Retina (tissue), 1 donor: ENCODE data around the gene ALG12.
"Not testable (repeated sequence)": the region's sequence is repeated elsewhere in the genome, so short reads cannot be mapped to it uniquely, and the experiment has no call there.

Source experiments
- DNase-seq: peaks from one replicate; pipeline ENCODE4 v3.0.0-alpha.2; 2016

Gene ALG12

GRCh38 chr22:49862496-49862776 lies 55.8 kb downstream of the ALG12 start:
- no peak for DNase-seq

- DNase-seq = no peak
These were observed 56.4 kb downstream of the ALG12 start for GRCh38 chr22:49861642-49862495.

GRCh38 chr22:49858827-49859226 lies 59.4 kb downstream of the ALG12 start:
- DNase-seq = no peak

GRCh38 chr22:49856766-49857618 lies 61.2 kb downstream of the ALG12 start:
- no peak for DNase-seq

GRCh38 chr22:49856343-49856742 lies 61.9 kb downstream of the ALG12 start:
- DNase-seq = no peak

GRCh38 chr22:49855251-49855911 lies 62.9 kb downstream of the ALG12 start:
- no peak for DNase-seq

- peak; percentile 75 for DNase-seq
These were observed 64.0 kb downstream of the ALG12 start for GRCh38 chr22:49853981-49854831.

GRCh38 chr22:49852898-49853894 lies 65.0 kb downstream of the ALG12 start, which contains the start of gene ZBED4:
Gene ZBED4 (plus strand): TSS chr22:49853844. CDS start chr22:49883663, 29,819 bp downstream.
- peak; percentile 98 for DNase-seq

GRCh38 chr22:49852568-49852897 lies 65.7 kb downstream of the ALG12 start:
- DNase-seq = not testable (repeated sequence)

- DNase-seq = no peak
These were observed 67.1 kb downstream of the ALG12 start for GRCh38 chr22:49850959-49851802.
